Measurements from ENCODE around the gene SIPA1L3.

SIPA1L3 gene

DNA sequence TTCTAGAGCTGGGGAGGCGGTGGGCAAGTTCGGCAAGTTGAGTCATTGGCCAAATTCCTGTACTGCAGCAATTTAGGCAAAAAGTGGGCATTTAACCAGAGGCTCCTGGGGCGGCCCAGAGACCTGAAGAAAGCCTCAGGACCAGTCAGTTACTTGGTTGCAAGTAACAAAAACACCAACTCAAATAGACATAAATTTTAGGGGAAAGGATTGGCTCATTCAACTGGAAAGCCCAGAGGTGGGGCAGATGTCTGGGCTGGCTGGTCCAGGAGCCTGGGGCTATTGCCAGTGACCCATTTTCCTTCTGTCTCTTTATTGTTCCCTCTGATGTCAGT lies 97.1 kb downstream of the SIPA1L3 start:
- no peaks in the 10 kb centered on the region for H3K27me3 ChIP-seq
- no peaks in the 10 kb centered on the region for H3K9me3 ChIP-seq
- TF ChIP-seq, protein P1, sequence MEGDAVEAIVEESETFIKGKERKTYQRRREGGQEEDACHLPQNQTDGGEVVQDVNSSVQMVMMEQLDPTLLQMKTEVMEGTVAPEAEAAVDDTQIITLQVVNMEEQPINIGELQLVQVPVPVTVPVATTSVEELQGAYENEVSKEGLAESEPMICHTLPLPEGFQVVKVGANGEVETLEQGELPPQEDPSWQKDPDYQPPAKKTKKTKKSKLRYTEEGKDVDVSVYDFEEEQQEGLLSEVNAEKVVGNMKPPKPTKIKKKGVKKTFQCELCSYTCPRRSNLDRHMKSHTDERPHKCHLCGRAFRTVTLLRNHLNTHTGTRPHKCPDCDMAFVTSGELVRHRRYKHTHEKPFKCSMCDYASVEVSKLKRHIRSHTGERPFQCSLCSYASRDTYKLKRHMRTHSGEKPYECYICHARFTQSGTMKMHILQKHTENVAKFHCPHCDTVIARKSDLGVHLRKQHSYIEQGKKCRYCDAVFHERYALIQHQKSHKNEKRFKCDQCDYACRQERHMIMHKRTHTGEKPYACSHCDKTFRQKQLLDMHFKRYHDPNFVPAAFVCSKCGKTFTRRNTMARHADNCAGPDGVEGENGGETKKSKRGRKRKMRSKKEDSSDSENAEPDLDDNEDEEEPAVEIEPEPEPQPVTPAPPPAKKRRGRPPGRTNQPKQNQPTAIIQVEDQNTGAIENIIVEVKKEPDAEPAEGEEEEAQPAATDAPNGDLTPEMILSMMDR (IDR thresholded peaks at IDR 0.05) = no peak
- H3K27ac ChIP-seq = peak overlapping the region; percentile 44
- H3K4me3 ChIP-seq (ENCODE audit: low read depth in 1 of 2, low read length in 1 of 2) = peak overlapping the region; percentile 51 to 61
- peaks cover 18 to 22% of the 10 kb centered on the region in 2 experiments for H3K4me1 ChIP-seq (ENCODE audit: control insufficient read depth in 1 of 2, insufficient read depth in 1 of 2, low read depth in 1 of 2, low read length in 1 of 2)
- H3K36me3 ChIP-seq = no peaks in the 10 kb centered on the region

DNA sequence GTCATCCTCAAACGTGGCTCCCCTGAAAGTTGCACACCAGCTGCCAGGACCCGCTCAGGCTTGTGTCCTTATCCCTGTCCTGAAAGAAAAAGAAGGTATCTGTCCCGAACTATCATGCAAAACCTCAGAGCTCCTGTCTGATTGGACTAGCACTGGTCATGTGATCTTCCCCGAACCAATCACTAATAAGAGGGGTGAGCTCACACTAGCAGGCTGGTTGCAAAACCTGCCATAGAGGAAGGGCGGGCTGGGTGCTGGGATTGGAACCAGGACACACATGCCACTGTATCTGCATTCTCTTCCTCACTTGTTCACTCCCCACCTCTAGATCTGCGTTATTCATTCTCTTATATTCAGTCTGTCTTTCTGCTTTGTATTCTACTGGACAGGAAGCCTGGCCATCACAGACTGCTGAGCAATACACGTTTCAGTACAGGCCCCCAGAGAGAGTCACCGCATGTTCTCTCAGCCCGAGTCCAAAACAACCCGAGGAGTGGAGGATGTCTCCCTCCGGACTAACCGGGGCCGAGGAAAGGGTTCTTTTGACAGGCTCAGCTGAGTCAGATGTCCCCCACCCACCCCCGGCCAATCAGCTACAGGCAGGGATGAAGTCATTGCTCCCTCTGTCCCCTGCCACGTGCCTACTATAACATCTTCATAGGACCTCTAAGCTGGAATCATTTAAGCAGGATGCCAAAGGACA lies 97.7 kb downstream of the SIPA1L3 start:
- Histone ChIP-seq H3K36me3 (no peaks in the 10 kb centered on the region), H3K27me3 (no peaks in the 10 kb centered on the region), H3K9me3 (no peaks in the 10 kb centered on the region), H3K27ac (peak overlapping the region; percentile 44), H3K4me3 (ENCODE audit: low read depth in 1 of 2, low read length in 1 of 2) (peak overlapping the region; percentile 51 to 61), H3K4me1 (ENCODE audit: control insufficient read depth in 1 of 2, insufficient read depth in 1 of 2, low read depth in 1 of 2, low read length in 1 of 2) (peaks cover 18 to 22% of the 10 kb centered on the region in 2 experiments)
- TF ChIP-seq, protein P1 (IDR thresholded peaks at IDR 0.05) = no peak

DNA sequence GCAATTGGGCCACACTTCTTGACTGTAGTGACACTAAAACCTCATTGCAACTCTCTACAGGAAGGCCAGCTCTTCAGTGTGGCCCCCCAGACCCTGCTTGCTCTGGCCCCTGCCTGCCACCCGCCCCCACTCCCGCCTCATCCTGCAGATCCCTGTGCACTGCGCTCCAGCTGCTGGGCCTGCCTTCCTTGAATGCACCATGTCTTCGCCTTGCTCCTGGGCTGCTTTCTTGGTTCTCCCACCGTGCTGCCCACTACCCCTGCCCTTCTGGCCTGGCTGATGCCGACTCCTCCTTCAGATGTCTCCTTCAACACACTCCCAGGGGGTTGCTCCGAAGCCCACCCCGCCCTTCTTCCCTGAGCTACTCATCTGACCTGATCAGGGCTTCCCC lies 98.2 kb downstream of the SIPA1L3 start:
- H3K4me1 ChIP-seq (ENCODE audit: control insufficient read depth in 1 of 2, insufficient read depth in 1 of 2, low read depth in 1 of 2, low read length in 1 of 2) = peaks cover 18 to 22% of the 10 kb centered on the region in 2 experiments
- no peak overlapping the region for H3K27ac ChIP-seq
- H3K4me3 ChIP-seq (ENCODE audit: low read depth in 1 of 2, low read length in 1 of 2) = no peak overlapping the region

DNA sequence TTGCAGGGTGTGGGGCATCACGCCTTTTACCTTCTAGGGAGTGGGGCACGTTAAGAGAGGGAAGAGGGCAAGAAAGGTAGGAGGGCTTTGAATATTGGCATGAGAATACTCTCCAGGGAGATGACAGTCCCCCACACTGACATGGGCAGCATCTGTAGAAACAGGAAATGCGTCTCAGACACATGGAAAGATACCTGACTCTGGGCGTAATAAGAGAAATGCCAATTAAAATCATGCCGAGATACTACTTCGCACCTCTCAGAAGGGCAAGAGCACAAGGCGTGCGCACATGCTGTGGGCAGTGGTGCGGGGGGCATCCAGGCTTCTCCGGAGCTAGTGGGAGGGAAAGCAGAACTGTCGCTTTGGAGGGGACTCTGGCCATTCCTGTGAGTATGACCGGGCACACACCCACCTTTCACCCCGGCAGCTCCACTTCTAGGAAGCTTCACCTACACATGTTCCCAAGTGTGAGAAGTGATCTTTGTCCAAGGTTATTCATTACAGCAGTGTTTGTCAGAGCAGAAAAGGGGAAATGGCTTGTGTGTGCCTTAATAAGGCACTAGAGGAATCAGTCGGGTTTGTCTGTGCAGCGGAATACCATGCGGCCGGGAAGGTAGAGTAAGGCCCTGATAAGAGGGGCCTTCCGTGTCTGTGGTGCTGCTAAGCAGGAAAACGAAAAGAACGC lies 99.5 kb downstream of the SIPA1L3 start:
- Histone ChIP-seq H3K27ac (no peak overlapping the region), H3K4me1 (ENCODE audit: control insufficient read depth in 1 of 2, insufficient read depth in 1 of 2, low read depth in 1 of 2, low read length in 1 of 2) (peaks cover 18 to 22% of the 10 kb centered on the region in 2 experiments), H3K27me3 (no peaks in the 10 kb centered on the region), H3K4me3 (ENCODE audit: low read depth in 1 of 2, low read length in 1 of 2) (no peak overlapping the region), H3K36me3 (no peaks in the 10 kb centered on the region), H3K9me3 (no peaks in the 10 kb centered on the region)
- TF ChIP-seq, protein P1 (IDR thresholded peaks at IDR 0.05) = no peak

More for the DNA sequence above, 98.2 kb downstream of the SIPA1L3 start:
- Histone ChIP-seq H3K36me3 (no peaks in the 10 kb centered on the region), H3K9me3 (no peaks in the 10 kb centered on the region), H3K27me3 (no peaks in the 10 kb centered on the region)
- TF ChIP-seq, protein P1 (IDR thresholded peaks at IDR 0.05) = no peak

DNA sequence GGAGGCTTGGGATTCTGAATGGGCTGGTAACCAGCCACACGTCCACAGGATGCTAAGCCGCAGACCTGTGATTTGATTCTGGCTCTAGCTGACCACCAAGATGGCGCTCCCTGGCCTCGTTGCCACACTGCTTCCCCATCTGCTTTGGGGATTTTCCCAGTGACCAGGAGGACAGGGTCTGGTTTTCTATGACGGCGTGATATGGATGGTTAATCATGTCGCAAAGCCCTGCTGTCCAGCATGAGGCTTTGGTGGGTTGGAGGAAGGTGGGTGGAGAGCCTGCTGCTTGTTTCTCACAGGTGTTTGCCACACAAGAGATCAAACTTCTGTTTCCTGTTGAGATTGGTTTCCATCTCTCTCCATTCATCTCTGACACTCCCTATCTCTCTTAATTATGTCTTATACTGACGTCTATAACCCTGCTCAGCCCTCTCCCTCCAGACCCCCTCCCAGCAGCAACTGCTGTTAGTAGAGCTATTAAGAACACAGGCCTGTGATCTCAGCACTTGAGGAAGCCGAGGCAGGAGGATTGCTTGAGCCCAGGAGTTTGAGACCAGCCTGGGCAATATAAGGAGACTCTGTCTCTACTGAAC lies 102.7 kb downstream of the SIPA1L3 start:
- H3K9me3 ChIP-seq = no peaks in the 10 kb centered on the region
- TF ChIP-seq, protein P1 (IDR thresholded peaks at IDR 0.05) = no peak
- H3K4me3 ChIP-seq (ENCODE audit: low read depth in 1 of 2, low read length in 1 of 2) = no peak overlapping the region
- H3K27me3 ChIP-seq = no peaks in the 10 kb centered on the region
- peaks cover 0 to 4% of the 10 kb centered on the region in 2 experiments for H3K4me1 ChIP-seq (ENCODE audit: control insufficient read depth in 1 of 2, insufficient read depth in 1 of 2, low read depth in 1 of 2, low read length in 1 of 2)
- H3K27ac ChIP-seq = no peak overlapping the region
- H3K36me3 ChIP-seq = no peaks in the 10 kb centered on the region
